ENCODE results near the gene NNMT.

DNA sequence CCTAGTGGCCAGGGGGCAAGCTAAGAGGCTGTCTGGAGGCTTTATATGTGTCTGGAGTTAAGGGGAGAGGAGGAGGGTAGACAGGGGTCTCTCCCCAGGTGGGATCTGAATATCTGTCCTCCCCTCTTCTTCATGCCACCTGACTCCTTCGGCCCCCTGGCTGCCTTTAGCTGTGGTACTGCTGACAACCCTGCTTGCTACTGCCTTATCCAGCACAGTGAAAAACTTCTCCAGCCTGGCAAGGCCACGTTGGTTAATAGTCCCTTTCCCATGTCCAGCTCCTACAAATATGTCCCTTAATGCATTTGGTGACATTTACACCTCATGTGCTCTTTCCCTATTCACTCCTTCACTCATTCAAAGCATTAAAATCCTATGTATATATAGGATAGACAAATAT lies 42.4 kb upstream of the NNMT start:
- TF ChIP-seq, protein P1, sequence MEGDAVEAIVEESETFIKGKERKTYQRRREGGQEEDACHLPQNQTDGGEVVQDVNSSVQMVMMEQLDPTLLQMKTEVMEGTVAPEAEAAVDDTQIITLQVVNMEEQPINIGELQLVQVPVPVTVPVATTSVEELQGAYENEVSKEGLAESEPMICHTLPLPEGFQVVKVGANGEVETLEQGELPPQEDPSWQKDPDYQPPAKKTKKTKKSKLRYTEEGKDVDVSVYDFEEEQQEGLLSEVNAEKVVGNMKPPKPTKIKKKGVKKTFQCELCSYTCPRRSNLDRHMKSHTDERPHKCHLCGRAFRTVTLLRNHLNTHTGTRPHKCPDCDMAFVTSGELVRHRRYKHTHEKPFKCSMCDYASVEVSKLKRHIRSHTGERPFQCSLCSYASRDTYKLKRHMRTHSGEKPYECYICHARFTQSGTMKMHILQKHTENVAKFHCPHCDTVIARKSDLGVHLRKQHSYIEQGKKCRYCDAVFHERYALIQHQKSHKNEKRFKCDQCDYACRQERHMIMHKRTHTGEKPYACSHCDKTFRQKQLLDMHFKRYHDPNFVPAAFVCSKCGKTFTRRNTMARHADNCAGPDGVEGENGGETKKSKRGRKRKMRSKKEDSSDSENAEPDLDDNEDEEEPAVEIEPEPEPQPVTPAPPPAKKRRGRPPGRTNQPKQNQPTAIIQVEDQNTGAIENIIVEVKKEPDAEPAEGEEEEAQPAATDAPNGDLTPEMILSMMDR (IDR thresholded peaks at IDR 0.05; ENCODE audit: insufficient read depth, low read depth, low read length), result no peak
- no peak for TF ChIP-seq EZH2 (IDR thresholded peaks at IDR 0.05; ENCODE audit: insufficient read depth, low read length)
